MCF 10A (cell line): ENCODE measurements around the gene MVD. TPM values are rescaled to one million over a fixed set of nuclear protein-coding genes. Genes with fewer than 3 reads are reported as not detected.

Experiments
- BruUV-seq: library from RNA; stranded (reverse); fragments of 400-500 nt; replicated peaks from 2 replicates; lab custom pipeline; 2021; lab: Mats Ljungman, UMichigan
- CTCF ChIA-PET: fragments of 300-600 bp; sonication (Branson Sonifier 250); formaldehyde crosslinking; extraction: SDS; loops from one replicate; lab custom pipeline; 2021; ENCODE audit warnings: antibody characterized with exemption, inconsistent platforms; lab: Yijun Ruan, JAX
- POLR2A ChIA-PET: fragments of 300-600, 350-650 bp; sonication (Branson Sonifier 250); formaldehyde crosslinking; extraction: SDS; loops from one replicate; lab custom pipeline; 2020; ENCODE audit warnings: antibody characterized with exemption, inconsistent platforms; lab: Yijun Ruan, JAX
- DNase-seq: peaks from one replicate; pipeline ENCODE4 v3.0.0-alpha.2; 2018; ENCODE audit not compliant: unreplicated experiment
- H3K27ac Mint-ChIP-seq: one replicate; pipeline ENCODE4 v1.8.0; 2022; ENCODE audit warnings: mild to moderate bottlenecking, low read depth, mixed read lengths; ENCODE audit not compliant: unreplicated experiment
- H3K27me3 Mint-ChIP-seq: one replicate; pipeline ENCODE4 v1.8.0; 2022; ENCODE audit warnings: mixed read lengths; ENCODE audit not compliant: insufficient read depth, unreplicated experiment
- H3K36me3 Mint-ChIP-seq: one replicate; pipeline ENCODE4 v1.8.0; 2022; ENCODE audit warnings: mild to moderate bottlenecking, moderate library complexity, mixed read lengths; ENCODE audit not compliant: insufficient read depth, unreplicated experiment
- H3K4me1 Mint-ChIP-seq: one replicate; pipeline ENCODE4 v1.8.0; 2022; ENCODE audit warnings: mixed read lengths; ENCODE audit not compliant: insufficient read depth, unreplicated experiment
- H3K4me3 Mint-ChIP-seq: one replicate; pipeline ENCODE4 v1.8.0; 2022; ENCODE audit warnings: mild to moderate bottlenecking, moderate library complexity, mixed read lengths; ENCODE audit not compliant: unreplicated experiment
- H3K9me3 Mint-ChIP-seq: one replicate; pipeline ENCODE4 v1.8.0; 2022; ENCODE audit warnings: mixed read lengths; ENCODE audit not compliant: unreplicated experiment
- intact Hi-C: fragments of 100-400 bp; cut with micrococcal nuclease; formaldehyde crosslinking; loops from 2 replicates; pipeline ENCODE4 v1.14.1; 2022
- total RNA-seq: library from RNA; stranded (reverse); gene quantifications from 2 replicates; pipeline ENCODE4 v1.2.3, GENCODE V29; 2022
- TF ChIP-seq, protein P1 (sequence below): fragments of 200-600 bp; IDR thresholded peaks from one replicate; pipeline ENCODE4 v1.8.0; 2022; ENCODE audit warnings: antibody characterized with exemption, mild to moderate bottlenecking; ENCODE audit not compliant: unreplicated experiment

MVD gene
- total RNA-seq, 1 experiment from 2014 or later: 32.4 TPM

DNA sequence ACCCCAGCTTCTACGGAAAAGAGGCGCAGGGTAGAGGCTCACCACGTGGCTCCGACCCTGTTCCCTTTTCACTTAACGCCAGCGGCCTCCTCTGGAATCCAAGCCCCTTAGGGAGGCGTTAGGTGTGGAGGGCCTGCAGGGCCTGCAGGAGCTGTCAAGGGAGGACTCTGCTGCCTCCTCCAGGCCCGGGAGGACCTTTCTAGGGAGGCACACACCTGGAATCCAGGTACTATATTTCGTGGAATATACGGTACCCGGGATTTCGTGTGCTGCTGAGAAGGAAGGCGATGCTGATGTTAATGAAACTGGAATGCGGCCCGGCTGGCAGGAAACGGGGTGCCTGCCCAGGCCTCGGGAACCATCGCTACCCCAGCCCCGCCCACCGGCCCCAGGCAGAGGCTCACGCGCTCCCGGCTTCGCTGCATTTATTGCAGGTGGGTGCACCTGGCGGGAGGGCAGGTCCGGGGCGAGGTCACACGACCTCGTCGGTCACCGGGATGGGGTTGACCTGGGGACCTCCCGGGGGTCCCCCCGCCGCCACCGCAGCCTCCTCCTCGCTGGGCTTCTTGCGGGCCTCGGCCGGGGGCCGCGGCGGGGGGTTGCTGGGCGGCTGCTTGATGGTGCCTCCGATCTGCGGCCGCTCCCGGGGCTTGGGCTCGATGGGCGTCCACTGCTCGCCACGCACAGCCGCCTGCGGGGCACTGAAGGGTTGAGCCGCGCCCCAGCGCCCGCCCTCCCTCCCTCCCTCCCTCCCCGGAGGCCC, 19.8 kb downstream of the MVD start:
- POLR2A ChIA-PET: no interaction called here
- CTCF ChIA-PET: no interaction called here
- TF ChIP-seq, protein P1, sequence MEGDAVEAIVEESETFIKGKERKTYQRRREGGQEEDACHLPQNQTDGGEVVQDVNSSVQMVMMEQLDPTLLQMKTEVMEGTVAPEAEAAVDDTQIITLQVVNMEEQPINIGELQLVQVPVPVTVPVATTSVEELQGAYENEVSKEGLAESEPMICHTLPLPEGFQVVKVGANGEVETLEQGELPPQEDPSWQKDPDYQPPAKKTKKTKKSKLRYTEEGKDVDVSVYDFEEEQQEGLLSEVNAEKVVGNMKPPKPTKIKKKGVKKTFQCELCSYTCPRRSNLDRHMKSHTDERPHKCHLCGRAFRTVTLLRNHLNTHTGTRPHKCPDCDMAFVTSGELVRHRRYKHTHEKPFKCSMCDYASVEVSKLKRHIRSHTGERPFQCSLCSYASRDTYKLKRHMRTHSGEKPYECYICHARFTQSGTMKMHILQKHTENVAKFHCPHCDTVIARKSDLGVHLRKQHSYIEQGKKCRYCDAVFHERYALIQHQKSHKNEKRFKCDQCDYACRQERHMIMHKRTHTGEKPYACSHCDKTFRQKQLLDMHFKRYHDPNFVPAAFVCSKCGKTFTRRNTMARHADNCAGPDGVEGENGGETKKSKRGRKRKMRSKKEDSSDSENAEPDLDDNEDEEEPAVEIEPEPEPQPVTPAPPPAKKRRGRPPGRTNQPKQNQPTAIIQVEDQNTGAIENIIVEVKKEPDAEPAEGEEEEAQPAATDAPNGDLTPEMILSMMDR: no peak
- Mint-ChIP-seq H3K27me3 (peaks cover 11% of the 10 kb centered on the region), H3K36me3 (peaks cover 3% of the 10 kb centered on the region), H3K27ac (no peak overlapping the region), H3K4me1 (no peaks in the 10 kb centered on the region), H3K4me3 (no peak overlapping the region), H3K9me3 (no peaks in the 10 kb centered on the region)
- intact Hi-C loops: no loop called here
- no TSS peak for BruUV-seq
- no peak for DNase-seq

DNA sequence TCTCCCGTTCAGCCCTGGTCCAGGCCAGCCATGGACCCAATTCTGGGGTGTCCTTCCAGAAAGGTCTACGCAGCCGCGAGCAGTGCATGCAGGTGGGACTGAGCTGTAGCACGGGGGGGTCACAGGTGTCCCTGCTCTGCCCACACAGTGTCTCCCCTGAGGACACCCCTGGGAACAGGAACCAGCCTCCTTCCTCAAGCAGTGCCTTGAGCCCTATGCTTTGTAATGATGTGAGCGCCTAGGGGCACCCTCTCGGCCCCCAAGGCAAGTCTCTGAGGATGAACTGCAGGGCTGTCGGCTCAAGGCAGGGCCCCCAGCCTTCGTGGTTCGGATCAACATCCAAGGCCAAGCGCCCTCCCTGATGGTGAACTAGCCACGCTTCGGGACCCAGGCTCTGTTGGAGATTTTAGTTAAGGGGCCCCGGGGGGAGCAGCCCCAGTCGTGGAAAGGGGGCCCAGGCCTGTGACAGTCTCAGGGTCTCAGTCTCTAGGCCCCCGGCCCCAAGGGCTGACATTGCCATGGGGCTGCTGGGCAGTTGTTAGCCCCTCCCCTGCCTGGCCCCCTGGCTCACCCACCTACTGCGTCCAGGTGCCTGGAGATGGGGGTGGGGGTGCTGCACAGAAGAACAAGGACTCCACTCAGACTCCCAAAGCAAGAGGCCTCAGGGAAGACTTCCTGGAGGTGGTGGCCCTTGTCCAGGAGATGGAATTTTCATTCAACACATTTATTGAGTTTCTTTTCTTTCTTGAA, 22.2 kb downstream of the MVD start:
- DNase-seq: no peak
- peaks cover 11% of the 10 kb centered on the region for H3K27me3 Mint-ChIP-seq
- no TSS peak for BruUV-seq
- TF ChIP-seq, protein P1: no peak
- no peak overlapping the region for H3K4me3 Mint-ChIP-seq
- ChIA-PET POLR2A (no interaction called here), CTCF (interaction anchor here (1.0 kb wide), 1 partner anchor 103 kb away, joined by 3 read pairs; no protein-coding TSS in a partner anchor)
- peaks cover 8% of the 10 kb centered on the region for H3K36me3 Mint-ChIP-seq
- intact Hi-C loops: no loop called here
- H3K4me1 Mint-ChIP-seq: peaks cover 11% of the 10 kb centered on the region
- no peak overlapping the region for H3K27ac Mint-ChIP-seq
- no peaks in the 10 kb centered on the region for H3K9me3 Mint-ChIP-seq

DNA sequence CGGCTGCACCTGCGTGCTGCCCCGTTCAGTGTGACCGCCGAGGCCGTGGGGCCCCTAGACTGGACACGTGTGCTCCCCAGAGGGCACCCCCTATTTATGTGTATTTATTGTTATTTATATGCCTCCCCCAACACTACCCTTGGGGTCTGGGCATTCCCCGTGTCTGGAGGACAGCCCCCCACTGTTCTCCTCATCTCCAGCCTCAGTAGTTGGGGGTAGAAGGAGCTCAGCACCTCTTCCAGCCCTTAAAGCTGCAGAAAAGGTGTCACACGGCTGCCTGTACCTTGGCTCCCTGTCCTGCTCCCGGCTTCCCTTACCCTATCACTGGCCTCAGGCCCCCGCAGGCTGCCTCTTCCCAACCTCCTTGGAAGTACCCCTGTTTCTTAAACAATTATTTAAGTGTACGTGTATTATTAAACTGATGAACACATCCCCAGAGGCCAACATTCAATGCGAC, 22.8 kb downstream of the MVD start:
- TF ChIP-seq, protein P1: no peak
- Mint-ChIP-seq H3K27me3 (peaks cover 11% of the 10 kb centered on the region), H3K4me3 (no peak overlapping the region), H3K36me3 (peaks cover 8% of the 10 kb centered on the region), H3K4me1 (peaks cover 16% of the 10 kb centered on the region), H3K27ac (no peak overlapping the region), H3K9me3 (no peaks in the 10 kb centered on the region)
- ChIA-PET POLR2A (no interaction called here), CTCF (no interaction called here)
- intact Hi-C loops: no loop called here
- no TSS peak for BruUV-seq
- no peak for DNase-seq
